Right atrium auricular region (tissue), 2 donors: Measurements from ENCODE around the gene CEP350. TPM values are rescaled to one million over a fixed set of nuclear protein-coding genes. Genes with fewer than 3 reads are reported as not detected.

Experiments used
- DNase-seq: peaks from one replicate; pipeline ENCODE4 v3.0.0-alpha.2; 2019; ENCODE audit warnings: low spot score
- H3K27ac ChIP-seq, 2 donors: fragments of 200-600 bp; sonication (generic); 1 replicate in 1 of 2; 2 replicates in 1 of 2; pipeline ENCODE4 v1.5.1; 2016 to 2019
- H3K27me3 ChIP-seq, 2 donors: fragments of 200-600 bp; sonication (generic); one replicate each; pipeline versions ENCODE4 v1.5.1 to v1.6.0; 2017 to 2019
- H3K36me3 ChIP-seq: fragments of 200-600 bp; sonication (generic); one replicate; pipeline ENCODE4 v1.5.1; 2016
- H3K4me1 ChIP-seq, 2 donors: fragments of 200-600 bp; sonication (generic); one replicate each; pipeline versions ENCODE4 v1.5.1 to v1.6.0; 2017 to 2019
- H3K4me3 ChIP-seq, 2 donors: fragments of 200-600 bp; sonication (generic); 1 replicate in 1 of 2; 2 replicates in 1 of 2; pipeline ENCODE4 v1.5.1; 2017 to 2019; ENCODE audit warnings: mild to moderate bottlenecking in 1 of 2, moderate library complexity in 1 of 2
- H3K9me3 ChIP-seq, 2 donors: fragments of 200-600 bp; sonication (generic); one replicate each; pipeline ENCODE4 v1.5.1; 2019
- CTCF ChIP-seq, 2 donors: fragments of 200-600 bp; sonication (generic); IDR thresholded peaks; one replicate each; pipeline ENCODE4 v1.5.1; 2019; ENCODE audit warnings: antibody characterized with exemption in 2 of 2
- total RNA-seq, 2 donors: library from RNA; depleted of rRNA; stranded (reverse); fragments of >200 nt; gene quantifications; one replicate each; pipeline ENCODE4 v1.1.0, GENCODE V29; 2016

Gene CEP350
- total RNA-seq, 2 donors from 2014 or later = 55.3 to 56.1 TPM

GRCh38 chr1:180028864-180029263 is 74.3 kb downstream of the CEP350 start:
- no peak for DNase-seq
- Histone ChIP-seq H3K27ac (no peak overlapping the region), H3K4me1 (no peaks in the 10 kb centered on the region), H3K27me3 (no peaks in the 10 kb centered on the region), H3K36me3 (peaks cover 44% of the 10 kb centered on the region), H3K9me3 (no peaks in the 10 kb centered on the region), H3K4me3 (no peak overlapping the region)
- TF ChIP-seq CTCF (IDR thresholded peaks at IDR 0.05) = peak in 1 of 2 donors; percentile 38

DNA sequence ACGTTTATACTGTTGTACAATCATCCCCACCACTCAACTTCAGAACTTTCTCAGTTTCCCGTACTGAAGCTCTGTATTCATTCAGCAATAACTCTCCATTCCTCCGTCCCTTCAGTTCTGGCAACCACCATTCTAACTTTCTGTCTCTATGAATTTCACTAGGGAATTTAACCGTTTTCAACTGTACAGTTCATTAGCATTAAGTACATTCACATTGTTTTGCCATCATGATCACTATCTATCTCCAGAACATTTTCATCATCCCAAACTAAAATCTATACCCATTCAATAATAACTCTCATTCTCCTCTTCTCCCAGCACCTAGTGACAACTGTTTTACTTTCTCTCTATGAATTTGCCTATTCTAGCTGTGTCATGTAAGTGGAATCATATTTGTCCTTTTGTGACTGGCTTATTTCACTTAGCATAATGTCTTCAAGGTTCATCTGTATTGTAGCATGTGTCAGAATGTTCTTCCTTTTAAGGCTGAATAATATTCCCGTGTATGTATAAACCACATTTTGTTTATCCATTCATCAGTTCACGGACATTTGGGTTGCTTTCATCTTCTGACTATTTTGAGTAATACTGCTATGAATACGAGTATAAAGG is 75.0 kb downstream of the CEP350 start:
- H3K9me3 ChIP-seq = no peaks in the 10 kb centered on the region
- peaks cover 46% of the 10 kb centered on the region for H3K36me3 ChIP-seq
- no peak for DNase-seq
- no peak overlapping the region for H3K27ac ChIP-seq
- H3K4me1 ChIP-seq = no peaks in the 10 kb centered on the region
- H3K4me3 ChIP-seq = no peak overlapping the region
- no peaks in the 10 kb centered on the region for H3K27me3 ChIP-seq
- TF ChIP-seq CTCF (IDR thresholded peaks at IDR 0.05) = no peak

DNA sequence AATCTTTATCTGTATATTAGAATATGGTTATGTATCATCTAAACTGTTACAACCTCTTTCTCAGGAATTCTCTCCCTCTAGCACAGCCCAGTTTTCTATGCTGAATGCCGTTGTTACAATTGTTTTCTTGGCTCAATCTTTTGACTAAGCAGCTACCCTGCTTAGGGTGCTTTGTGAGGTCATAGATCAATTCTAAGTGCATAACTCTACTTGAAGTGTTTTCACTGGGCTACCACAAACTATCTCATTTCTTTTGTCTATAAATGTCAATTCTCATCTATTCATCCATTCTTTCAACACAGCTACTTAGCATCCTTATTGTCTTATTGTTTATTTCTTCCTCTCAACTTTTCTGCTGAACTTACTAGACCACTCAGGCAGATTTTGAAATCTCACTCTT is 77.1 kb downstream of the CEP350 start:
- no peak overlapping the region for H3K4me3 ChIP-seq
- no peaks in the 10 kb centered on the region for H3K27me3 ChIP-seq
- peaks cover 42% of the 10 kb centered on the region for H3K36me3 ChIP-seq
- H3K4me1 ChIP-seq = no peaks in the 10 kb centered on the region
- TF ChIP-seq CTCF (IDR thresholded peaks at IDR 0.05) = no peak
- no peak overlapping the region for H3K27ac ChIP-seq
- no peak for DNase-seq
- H3K9me3 ChIP-seq = no peaks in the 10 kb centered on the region

- no peak overlapping the region for H3K4me3 ChIP-seq
- H3K27ac ChIP-seq = no peak overlapping the region
- no peak for TF ChIP-seq CTCF (IDR thresholded peaks at IDR 0.05)
- H3K9me3 ChIP-seq = no peaks in the 10 kb centered on the region
- H3K36me3 ChIP-seq = peaks cover 42% of the 10 kb centered on the region
- no peaks in the 10 kb centered on the region for H3K4me1 ChIP-seq
- no peaks in the 10 kb centered on the region for H3K27me3 ChIP-seq
- DNase-seq = no peak
Measured at GRCh38 chr1:180033390-180033789, 78.8 kb downstream of the CEP350 start.

DNA sequence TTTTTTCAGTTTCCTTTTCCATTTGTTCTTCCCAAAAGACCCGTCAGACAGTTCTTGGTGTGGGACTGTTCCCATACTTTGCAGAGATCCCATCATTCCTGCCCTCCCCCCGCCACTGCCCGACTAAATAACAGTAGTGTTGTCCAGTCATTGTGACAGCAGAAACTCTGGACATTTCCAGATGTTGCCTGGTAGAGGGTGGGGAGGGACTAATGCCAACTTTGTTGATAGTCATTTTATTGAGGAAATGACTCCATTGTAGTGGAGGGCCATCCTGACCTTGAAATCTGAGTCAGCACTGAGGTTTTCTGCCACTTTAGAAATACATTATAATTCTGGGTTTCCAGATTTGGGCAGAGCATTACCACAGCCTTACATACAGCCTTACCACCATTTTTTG is 85.4 kb downstream of the CEP350 start:
- Histone ChIP-seq H3K27me3 (no peaks in the 10 kb centered on the region), H3K4me1 (no peaks in the 10 kb centered on the region), H3K4me3 (no peak overlapping the region), H3K36me3 (peaks cover 48% of the 10 kb centered on the region), H3K27ac (no peak overlapping the region), H3K9me3 (no peaks in the 10 kb centered on the region)
- no peak for TF ChIP-seq CTCF (IDR thresholded peaks at IDR 0.05)
- DNase-seq = no peak

- peaks cover 58% of the 10 kb centered on the region for H3K36me3 ChIP-seq
- DNase-seq = no peak
Measured at GRCh38 chr1:180041582-180041981, 87.0 kb downstream of the CEP350 start.

More at GRCh38 chr1:180041582-180041981, 87.0 kb downstream of the CEP350 start:
- Histone ChIP-seq H3K27ac (no peak overlapping the region), H3K9me3 (no peaks in the 10 kb centered on the region), H3K4me3 (no peak overlapping the region), H3K27me3 (no peaks in the 10 kb centered on the region), H3K4me1 (no peaks in the 10 kb centered on the region)
- TF ChIP-seq CTCF (IDR thresholded peaks at IDR 0.05) = no peak
